Fibroblast of villous mesenchyme (primary cell): Measurements from ENCODE around the gene FAM187B. TPM values are rescaled to one million over a fixed set of nuclear protein-coding genes. Genes with fewer than 3 reads are reported as not detected.

Experiments
- DNase-seq: peaks from one replicate; pipeline ENCODE4 v3.0.0-alpha.2; 2010; ENCODE audit warnings: low read depth
- H3K4me3 ChIP-seq: 2 replicates; pipeline ENCODE4 v1.5.1; 2011; ENCODE audit warnings: low read depth, mild to moderate bottlenecking, low read length
- CTCF ChIP-seq: IDR thresholded peaks from 2 replicates; pipeline ENCODE4 v1.5.1; 2012; ENCODE audit warnings: low read depth, mild to moderate bottlenecking, low read length; ENCODE audit not compliant: insufficient read depth
- total RNA-seq: library from RNA; depleted of rRNA; stranded (reverse); fragments of >200 nt; gene quantifications from 2 replicates; pipeline ENCODE4 v1.2.3, GENCODE V29; 2012

The FAM187B gene
- total RNA-seq, 1 donor, result not detected

DNA sequence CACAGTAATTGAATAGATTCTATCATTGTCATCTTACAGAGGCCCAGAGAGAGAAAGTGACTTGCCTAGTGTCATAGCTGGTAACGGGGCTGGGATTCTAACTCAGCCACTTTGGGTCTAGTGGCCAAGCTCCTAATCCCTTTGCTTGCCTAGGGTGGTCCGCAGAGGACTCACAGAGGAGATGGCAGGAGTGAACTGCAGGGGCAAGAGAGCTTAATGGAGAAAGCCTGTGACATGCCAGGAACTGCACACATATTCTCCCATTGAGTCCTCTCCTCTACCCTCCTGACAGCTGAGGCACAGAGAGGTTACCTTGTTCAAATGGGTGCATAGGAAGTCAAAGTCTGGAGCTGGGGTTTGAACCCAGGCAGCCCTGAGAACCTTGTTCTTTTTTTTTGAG, 22.9 kb upstream of the FAM187B start:
- no peak for TF ChIP-seq CTCF
- no peak overlapping the region for H3K4me3 ChIP-seq
- DNase-seq, result no peak

GRCh38 chr19:35249848-35250711, 21.5 kb upstream of the FAM187B start:
- no peak overlapping the region for H3K4me3 ChIP-seq
- no peak for TF ChIP-seq CTCF
- no peak for DNase-seq

DNA sequence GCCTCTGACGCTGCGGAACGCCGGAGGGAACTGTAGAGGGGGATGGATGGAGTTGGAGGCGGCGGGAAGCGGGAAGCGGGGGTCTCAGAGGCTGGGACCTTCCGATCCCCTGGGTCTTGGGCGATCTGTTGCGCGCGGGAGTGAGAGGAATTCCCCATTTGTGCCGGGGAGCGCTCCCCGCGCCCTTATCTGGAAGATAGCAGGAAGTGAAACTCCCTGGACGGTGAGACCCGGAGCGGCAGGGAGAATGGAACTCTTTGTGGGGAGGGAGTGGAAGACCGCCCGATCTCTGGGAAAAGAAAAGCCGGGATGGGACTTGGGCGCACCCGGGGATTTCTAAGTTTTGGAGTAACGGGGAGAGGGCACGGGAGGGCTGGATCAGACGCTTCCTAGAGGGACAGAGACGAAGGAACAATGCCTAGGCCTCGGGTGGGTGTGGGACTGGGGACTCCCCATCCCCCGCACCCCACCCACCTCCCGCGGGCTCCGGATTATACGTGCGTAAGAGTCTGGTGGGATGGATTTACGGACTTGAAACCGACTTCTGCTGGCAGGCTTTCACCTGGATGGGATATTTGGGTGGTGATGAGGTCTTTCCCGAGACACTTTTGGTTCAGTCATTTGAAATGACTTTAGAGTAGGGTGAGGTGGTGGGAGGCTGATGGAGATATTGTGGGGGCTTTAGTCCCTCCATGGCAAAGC, 20.8 kb upstream of the FAM187B start:
- DNase-seq, result no peak
- H3K4me3 ChIP-seq, result no peak overlapping the region
- no peak for TF ChIP-seq CTCF

GRCh38 chr19:35248310-35249145, 20.0 kb upstream of the FAM187B start, which contains the start of gene LSR:
Gene LSR (plus strand): TSS chr19:35249002. CDS start chr19:35249023, 21 bp downstream.
- no peak for DNase-seq
- TF ChIP-seq CTCF, result no peak
- no peak within 1 kb of the TSS for H3K4me3 ChIP-seq

GRCh38 chr19:35247526-35248309, 19.2 kb upstream of the FAM187B start:
- no peak for DNase-seq
- TF ChIP-seq CTCF, result peak; percentile 7
- no peak overlapping the region for H3K4me3 ChIP-seq
